ENCODE data around the gene NLRP5.

NLRP5 gene

GRCh38 chr19:56071151-56071550, 84.6 kb downstream of the NLRP5 start:
- peak; percentile 50 for DNase-seq (ENCODE audit: low read depth)
- H3K4me3 ChIP-seq (ENCODE audit: low read depth, low read length) = no peak overlapping the region
- TF ChIP-seq CTCF (IDR thresholded peaks at IDR 0.05; ENCODE audit: insufficient read depth, low read depth, low read length, missing control alignments) = peak; percentile 39

- peak; percentile 55 for DNase-seq (ENCODE audit: low read depth)
- TF ChIP-seq CTCF (IDR thresholded peaks at IDR 0.05; ENCODE audit: insufficient read depth, low read depth, low read length, missing control alignments) = peak; percentile 76
- H3K4me3 ChIP-seq (ENCODE audit: low read depth, low read length) = no peak overlapping the region
Measured at GRCh38 chr19:56076498-56076897, 89.9 kb downstream of the NLRP5 start.

GRCh38 chr19:56079609-56080008, 93.0 kb downstream of the NLRP5 start:
- TF ChIP-seq CTCF (IDR thresholded peaks at IDR 0.05; ENCODE audit: insufficient read depth, low read depth, low read length, missing control alignments) = no peak
- no peak for DNase-seq (ENCODE audit: low read depth)
- no peak overlapping the region for H3K4me3 ChIP-seq (ENCODE audit: low read depth, low read length)

GRCh38 chr19:56080669-56081401, 94.3 kb downstream of the NLRP5 start:
- peak overlapping the region; percentile 66 for H3K4me3 ChIP-seq (ENCODE audit: low read depth, low read length)
- peak; percentile 91 for DNase-seq (ENCODE audit: low read depth)

GRCh38 chr19:56083668-56084067, 97.1 kb downstream of the NLRP5 start:
- no peak for DNase-seq (ENCODE audit: low read depth)
- no peak for TF ChIP-seq CTCF (IDR thresholded peaks at IDR 0.05; ENCODE audit: insufficient read depth, low read depth, low read length, missing control alignments)

More at GRCh38 chr19:56080669-56081401, 94.3 kb downstream of the NLRP5 start:
- TF ChIP-seq CTCF (IDR thresholded peaks at IDR 0.05; ENCODE audit: insufficient read depth, low read depth, low read length, missing control alignments) = peak; percentile 71

GRCh38 chr19:56084835-56085536, 98.4 kb downstream of the NLRP5 start:
- TF ChIP-seq CTCF (IDR thresholded peaks at IDR 0.05; ENCODE audit: insufficient read depth, low read depth, low read length, missing control alignments) = no peak
- DNase-seq (ENCODE audit: low read depth) = no peak
- H3K4me3 ChIP-seq (ENCODE audit: low read depth, low read length) = no peak overlapping the region

More at GRCh38 chr19:56083668-56084067, 97.1 kb downstream of the NLRP5 start:
- no peak overlapping the region for H3K4me3 ChIP-seq (ENCODE audit: low read depth, low read length)

All from GM12865 (cell line).